HG03378 (cell line): ENCODE results near the gene LAS1L.
"Not testable (repeated sequence)": the region's sequence is repeated elsewhere in the genome, so short reads cannot be mapped to it uniquely, and the experiment has no call there.

Experiments
- ATAC-seq: cut with Tn5 transposase; IDR thresholded peaks from one replicate; pipeline ENCODE4 v1.9.1; 2021; ENCODE audit warnings: mild to moderate bottlenecking, moderate library complexity; ENCODE audit not compliant: unreplicated experiment

The LAS1L gene

DNA sequence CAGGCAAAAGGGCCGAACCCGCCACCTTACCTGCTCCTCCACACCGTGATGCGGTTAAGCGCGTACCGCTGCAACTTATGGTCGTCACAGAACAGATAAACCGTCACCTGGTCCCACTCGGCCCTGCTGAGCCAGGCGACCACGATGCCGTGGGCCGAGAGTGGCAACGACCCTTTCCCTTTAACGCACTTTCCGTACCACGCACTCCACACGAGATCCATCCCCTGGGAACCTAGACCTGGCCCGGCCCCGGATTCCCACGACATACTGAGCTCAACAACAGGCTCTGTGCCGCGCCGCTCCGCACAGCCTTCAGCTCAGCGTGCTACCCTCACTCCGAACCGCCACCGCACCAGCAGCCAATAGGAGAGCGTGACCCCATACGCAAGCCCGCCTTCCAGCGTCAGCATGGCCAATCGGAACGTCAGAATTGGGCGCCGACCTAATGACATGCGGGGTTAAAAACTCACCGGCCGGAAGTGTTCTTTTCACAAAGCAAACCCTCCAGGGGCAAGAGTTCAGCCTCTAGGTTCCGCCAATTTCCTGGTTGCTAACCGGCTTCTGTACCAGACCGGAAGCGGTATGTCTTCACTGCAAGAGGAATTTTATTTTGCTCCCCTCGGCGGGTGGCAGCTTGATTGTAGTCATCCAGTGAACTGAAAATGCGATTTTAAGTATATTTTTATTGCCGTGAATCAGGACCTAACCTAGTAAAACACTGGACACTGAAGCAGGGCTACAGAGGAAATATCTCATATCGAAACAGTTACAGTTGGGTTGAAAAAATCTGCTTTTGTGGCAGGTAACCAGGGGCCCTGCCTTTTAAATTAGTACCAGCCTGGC, at the start of gene LAS1L:
LAS1L (minus strand) TSS at position 338 of the 843 bp plus-strand sequence; CDS start at position 266, 72 bp downstream.
- ATAC-seq, result peak; percentile 100

DNA sequence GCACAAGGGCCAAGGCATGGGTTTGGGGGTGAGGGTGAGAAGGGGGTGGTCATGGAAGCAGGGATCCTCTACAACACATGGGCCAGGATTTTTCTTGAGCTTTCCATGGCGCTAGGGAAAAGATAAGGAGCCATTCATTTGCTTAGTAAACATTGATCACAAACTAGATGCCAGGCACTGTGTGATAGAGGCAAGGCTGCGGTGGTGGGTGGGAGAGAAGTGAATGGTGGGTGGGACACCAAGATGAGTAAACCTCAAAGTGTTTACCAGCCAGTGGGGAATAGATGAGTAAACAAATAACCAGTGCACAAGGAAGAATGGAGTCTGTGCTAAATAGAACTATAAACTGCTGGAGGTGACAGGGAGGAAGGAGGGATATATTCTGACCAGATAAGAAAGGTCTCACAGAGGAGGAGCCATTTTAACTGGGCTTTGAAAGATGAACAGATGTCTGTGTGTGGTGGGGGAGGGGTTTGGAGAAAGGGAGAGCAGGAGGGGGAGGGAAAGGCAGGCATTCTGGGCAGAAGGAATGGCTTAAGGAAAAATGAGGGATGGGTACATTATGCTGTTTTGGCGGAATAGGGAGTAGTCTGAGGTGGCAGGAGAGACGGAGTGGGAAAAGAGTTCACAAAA, 48.0 kb upstream of the LAS1L start:
- no peak for ATAC-seq

DNA sequence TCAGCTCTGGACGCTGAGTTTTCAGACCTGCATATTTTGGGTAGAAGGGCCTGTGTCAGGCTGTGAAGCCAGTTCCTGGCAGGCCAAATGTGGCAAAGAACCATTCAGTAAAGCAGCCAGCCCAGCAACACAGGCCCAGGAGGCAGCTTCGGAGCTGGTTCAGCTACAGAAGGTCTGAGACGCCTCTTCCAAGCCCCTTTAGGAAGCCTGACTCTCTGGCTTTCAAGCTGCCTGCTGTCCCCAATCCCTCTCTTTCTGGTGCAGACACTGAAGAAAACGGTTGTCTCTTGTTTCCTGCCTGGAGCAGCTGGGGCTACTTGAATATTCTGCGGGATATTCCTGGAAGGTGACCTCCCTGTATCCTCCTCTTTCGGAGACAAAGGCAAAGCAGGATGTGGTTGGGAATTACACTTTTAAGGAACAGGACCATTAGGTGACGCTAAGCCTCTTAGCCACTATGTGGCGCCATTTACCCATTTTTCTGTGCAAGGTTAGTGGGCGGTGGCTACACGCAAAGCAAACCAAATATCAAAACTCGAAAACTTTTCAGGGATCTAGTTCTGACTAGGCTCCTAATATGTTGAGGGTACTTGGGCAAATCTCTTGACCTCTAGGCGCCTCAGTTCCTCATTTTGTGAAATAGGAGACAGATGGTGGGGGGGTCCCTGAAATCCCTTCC, 47.2 kb upstream of the LAS1L start:
- ATAC-seq, result peak; percentile 90

DNA sequence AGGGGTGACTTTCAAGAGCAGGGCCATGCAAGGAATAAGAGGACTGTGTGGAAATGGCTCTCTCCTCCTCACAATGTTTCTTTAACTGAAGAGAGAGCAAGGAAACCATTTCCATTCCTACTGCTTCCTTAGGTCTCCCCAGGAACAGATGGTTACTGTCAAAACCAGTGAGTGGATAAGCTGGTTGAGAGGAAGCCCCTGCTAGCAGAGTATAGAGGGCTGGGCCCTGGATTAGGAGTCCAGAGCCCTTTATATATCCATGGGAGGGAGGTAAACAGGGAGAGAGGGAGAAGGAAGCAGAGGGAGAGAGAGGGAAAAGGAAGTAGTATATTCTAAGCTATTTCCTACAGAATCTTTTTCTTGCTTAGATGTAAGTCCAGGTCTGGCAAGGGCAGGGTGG, 43.8 kb upstream of the LAS1L start:
- ATAC-seq, result no peak

DNA sequence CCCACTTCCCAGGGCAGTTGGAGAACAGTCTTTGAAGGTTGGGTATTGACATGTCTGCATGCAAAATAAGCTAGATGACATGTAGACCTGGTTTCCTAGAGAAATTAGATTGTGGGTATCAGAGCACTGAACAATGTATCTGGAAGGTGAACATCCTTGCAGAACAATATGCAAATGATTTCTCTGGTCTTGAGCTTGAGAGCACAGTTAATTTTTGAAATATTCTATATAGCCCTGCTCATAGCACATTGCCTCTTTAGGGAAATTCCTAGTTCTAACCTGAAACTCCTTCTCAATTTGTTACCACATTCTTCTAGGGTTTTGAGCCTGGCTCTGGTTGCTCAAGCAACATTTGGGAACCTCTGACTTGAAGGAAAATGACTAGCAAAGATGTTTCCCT, 41.6 kb upstream of the LAS1L start:
- peak; percentile 57 for ATAC-seq

DNA sequence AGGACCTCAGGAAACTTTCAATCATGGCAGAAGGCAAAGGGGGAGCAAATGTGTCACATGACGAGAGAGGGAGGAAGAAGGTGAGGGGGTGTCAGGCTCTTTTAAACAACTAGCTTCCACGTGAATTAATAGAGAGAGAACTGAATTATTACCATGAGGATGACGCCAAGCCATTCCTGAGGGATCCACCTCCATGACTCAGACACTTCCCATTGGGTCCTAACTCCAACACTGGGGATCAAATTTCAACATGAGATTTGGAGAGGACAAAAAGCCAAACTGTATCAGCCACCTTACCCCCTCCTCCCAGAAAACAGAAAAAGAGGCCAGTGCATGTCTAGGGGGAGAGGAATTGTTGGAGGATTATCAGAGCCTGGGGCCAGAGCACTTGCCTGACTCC, 40.4 kb upstream of the LAS1L start:
- ATAC-seq, result no peak

DNA sequence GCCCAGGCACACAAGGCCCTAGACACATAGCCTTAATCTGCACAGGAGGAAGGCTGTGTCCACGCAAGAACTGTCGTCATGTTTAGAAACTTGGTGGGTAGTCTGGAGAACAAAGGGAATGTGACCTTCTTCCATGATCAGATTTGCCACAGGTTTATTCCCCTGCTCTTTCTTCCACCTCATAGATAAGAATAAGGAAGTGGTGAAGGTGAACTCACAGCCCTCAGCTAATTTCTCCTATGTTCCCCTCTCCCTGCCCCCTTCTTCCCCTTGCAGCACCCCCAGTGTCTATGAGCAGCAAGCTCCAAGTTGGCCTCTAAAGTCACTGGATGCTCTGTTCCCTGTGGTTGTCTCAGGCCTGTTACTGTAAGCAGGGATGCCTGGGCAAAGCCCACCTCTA, 39.8 kb upstream of the LAS1L start:
- ATAC-seq, result no peak

DNA sequence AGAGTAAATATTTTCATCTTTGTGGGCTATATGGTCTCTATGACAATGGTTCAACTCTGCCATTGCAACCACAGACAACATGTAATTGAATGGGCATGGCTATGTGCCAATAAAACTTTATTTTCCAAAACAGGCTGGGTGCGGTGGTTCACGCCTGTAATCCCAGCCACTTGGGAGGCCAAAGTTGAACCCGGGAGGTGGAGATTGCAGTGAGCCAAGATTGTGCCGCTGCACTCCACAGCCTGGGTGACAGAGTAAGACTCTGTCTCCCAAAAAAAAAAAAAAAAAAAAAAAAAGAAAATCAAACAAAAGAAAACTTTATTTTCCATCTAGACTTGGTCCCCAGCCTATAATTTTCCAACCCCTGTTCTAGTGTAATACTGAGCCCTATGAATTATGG, 38.4 kb upstream of the LAS1L start:
- ATAC-seq, result no peak

DNA sequence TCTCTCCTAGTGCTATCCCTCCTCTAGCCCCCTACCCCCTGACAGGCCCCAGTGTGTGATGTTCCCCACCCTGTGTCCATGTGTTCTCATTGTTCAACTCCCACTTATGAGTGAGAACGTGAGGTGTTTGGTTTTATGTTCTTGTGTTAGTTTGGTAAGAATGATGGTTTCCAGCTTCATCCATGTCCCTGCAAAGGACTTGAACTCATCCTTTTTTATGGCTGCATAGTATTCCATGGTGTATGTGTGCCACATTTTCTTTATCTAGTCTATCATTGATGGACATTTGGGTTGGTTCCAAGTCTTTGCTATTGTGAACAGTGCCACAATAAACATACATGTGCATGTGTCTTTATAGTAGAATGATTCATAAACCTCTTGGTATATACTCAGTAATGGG, 28.3 kb upstream of the LAS1L start:
- not testable (repeated sequence) for ATAC-seq

DNA sequence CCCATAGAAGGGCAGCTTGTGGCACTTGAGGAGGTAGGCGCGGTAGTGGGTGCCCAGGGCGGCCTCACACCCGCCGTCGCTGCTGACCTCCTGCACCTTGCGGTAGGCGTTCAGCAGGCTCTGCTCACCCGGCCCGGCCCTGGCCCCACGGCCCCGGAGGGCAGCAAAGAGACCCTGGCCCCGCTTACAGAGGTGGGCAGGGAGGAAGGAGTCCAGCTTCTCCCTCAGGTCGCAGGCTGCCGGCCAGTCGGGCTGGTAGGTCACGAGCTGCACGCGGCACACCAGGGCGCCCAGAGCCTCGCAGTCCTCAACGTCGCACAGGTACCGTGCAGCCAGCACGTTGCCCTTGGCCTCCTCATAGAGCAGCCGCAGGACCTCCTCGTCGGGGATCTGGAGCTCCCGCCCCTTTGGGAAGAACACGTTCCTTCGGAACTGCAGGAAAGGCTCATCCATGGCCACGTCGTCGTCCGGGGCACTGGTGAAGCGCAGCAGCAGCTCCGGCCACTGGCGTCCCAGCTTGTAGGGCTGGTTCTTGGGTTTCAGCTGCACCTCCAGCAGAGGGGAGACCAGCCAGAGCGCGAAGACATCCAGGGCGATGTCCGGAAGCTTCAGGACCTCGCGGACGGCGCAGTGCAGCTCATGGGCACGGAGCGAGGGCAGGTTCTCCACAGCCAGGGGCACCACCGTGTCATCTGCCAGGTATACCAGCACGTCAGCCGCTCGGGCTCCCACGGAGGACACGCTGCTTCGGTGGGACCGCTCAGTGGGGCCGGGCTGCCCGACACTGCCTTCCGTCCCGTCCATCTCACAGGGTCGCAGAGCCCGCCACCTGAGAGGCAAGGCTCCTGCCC, 17.1 kb upstream of the LAS1L start:
- no peak for ATAC-seq

DNA sequence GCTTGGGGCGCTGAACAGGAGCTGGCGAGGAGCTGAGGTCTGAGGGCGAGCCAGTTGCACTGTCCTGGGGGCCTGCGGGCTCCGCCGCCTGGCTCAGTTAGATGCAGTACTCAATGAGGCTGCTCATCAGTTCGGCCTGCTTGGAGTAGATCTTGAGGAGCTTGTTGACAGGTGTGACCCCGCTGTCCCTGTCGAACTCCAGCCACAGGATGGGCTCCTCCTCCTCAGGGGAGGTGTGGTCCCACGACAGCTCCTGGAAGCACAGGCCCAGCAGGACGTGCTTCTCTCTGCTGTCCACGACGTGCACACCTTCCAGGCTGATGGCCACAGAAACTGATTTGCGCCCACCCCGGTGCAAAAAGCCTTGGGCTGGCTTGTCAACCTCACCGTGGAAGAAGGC, 16.5 kb upstream of the LAS1L start:
- ATAC-seq, result no peak

DNA sequence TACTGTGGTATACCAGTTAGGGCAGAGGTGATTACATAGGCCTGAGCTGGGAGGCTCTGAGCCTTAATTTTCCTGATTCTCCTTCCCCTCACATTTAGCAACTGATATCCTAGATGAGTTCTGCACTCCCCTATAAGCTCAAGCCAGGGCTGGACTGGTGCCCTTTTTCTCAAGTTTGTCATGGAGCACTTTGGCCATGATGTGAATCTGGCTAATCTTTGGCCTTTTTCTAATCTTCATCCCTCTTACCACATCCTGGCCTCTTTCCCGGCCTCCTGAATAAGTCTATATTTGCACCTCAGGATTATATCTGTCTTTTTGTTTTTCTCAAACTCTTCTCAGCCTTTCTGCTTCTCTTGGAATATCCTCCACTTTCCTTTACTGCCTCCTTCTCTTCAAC, 10.9 kb upstream of the LAS1L start:
- ATAC-seq, result no peak

DNA sequence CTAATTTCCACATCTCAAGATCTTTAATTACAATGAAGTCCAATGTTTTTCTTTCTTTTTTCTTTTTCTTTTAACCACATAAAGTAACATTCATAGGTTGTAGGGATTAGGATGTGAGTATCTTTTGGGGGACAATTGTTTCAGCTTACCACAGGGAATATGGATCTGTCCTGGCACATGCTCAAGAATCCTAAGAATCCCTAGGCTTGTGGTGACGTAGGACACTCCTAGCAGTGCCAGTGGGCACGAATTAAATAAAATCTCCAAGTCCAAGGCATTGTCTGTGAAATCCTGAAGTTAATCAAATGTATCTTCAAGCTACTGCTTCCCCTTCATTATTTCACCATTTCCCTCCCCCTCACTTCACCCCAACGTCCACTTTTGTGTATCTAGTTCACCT, 2.6 kb upstream of the LAS1L start:
- ATAC-seq, result no peak

DNA sequence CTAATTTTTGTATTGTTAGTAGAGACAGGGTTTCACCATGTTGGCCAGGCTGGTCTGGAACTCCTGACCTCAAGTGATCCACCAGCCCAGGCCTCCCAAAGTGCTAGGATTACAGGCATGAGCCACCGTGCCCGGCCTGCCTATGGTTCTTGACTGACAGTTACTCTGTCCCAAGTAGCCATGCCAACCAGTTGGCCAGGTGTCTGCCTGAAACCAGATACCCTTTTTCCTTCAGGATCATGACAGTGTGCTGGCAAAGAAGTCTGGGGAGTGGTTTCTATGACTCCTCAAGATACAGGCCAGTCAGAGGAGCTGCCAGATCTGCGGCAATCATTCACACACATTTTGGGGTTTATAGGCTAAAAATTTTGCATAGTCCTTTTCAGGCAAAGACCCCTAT, 1.7 kb upstream of the LAS1L start:
- ATAC-seq, result no peak

DNA sequence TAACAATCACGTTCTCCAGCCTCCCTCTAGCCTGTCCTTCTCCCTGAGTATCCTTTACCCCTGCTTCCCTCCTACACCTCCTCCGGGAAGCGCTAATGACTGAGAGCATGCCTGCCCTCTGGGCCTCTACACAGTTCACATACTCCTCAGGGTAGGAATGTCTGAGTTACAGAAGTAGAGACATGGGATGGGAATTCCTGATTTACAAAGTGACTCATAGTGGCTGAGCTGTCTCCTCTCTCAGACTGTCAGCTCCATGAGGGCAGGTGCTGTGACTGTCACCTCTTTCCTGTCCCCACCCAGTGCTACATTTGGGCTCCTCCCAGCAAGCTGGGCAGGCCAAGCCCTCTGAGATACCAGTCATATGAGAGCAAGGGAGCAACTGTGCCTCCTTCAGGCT, 2.6 kb downstream of the LAS1L start:
- no peak for ATAC-seq

DNA sequence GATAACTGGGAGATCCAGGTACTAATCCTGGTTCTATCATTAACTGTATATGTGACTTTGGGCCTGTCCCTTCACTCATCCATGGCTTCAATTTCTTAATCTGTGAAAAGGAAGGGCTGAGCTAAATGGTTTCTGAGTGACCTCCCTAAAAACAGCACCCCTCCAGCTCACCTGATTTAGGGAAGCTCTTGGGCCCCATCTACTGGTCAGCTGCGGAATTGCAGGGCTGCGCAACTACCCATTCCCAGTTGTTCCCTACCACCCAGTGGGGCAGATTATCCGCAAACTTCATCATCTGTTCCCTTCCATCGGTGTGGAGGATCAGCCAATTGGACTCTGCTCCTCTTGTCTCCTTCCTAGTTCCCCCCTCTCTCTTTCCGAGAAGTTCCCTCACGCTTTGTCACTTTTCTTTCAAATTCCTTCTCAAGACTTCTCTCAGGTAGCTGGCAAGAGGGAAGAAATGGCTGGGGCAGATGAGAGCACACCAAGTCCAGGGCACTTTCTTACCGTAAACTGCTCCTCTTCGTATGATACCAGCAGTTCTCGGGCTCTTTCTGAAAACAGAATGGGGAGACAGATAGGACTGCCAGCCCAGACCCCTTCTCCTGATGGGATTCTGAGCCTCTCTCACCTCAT, 5.8 kb downstream of the LAS1L start:
- peak; percentile 83 for ATAC-seq

DNA sequence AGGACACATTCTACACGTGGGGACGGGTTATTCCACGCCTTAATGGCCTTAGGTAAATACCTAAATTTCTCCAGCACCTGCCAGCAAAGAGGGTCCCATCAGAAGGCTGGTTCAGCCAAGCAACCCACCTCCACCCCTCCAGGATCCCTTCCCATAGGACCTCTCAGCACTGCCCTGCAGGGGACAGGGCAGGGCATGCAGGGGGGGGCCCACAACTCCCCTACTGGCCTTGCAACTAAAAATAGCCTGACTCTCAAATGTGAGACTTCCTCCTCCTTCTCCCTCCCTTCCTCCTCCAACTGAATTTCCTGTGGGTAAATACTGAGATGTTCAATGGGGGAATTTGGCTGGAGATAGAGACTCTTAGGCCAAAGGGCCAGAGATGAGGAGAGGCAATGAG, 6.3 kb downstream of the LAS1L start:
- ATAC-seq, result peak; percentile 8

DNA sequence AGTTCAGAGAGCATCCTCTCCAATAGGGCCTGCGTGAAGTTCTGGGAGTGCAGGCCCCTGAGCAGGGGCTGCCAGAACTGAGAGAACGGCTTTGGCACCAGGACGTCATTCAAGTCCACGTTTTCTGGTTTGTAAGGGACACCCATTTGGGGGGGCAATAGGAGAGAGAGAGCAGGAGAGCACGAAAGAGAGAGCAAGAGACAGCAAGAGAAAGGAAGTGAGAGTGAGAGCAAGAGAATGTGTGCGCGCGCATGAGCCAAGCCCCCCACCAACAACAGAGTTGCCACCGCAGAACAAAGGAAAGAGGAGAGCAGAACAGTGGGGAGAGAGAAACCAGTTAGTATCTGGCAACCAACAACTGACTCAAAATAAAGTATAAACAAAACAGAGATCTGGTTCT, 10.4 kb downstream of the LAS1L start:
- no peak for ATAC-seq

DNA sequence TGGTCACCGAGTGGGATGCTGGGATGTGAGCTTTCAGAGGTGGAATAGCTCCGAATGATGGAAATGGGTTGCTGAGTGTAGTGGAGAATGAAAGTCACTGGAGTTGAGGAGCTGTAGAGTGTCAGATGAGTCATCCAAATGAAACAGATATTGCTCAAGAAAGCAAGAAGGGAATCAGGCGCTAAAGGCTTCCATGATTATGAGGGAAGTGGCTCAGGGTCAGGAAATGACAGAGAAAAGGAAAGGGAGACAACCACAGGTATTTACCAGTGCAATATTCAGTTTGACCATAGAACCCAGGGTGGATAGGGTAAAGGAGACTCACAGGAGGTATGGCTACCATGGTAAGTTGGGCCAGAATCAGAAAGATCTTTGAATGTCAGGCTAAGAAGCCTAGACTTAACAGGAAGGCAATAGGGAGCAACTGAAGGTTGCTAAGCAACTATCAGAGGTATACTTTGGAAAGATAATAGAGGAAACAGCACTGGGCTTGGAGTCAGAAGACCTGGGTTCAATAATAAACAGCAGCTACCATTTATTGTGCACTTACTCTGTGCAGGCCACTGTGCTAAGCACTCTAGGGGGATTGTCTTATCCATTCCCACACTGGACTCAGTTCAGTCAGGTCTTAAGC, 11.7 kb downstream of the LAS1L start:
- ATAC-seq, result no peak

DNA sequence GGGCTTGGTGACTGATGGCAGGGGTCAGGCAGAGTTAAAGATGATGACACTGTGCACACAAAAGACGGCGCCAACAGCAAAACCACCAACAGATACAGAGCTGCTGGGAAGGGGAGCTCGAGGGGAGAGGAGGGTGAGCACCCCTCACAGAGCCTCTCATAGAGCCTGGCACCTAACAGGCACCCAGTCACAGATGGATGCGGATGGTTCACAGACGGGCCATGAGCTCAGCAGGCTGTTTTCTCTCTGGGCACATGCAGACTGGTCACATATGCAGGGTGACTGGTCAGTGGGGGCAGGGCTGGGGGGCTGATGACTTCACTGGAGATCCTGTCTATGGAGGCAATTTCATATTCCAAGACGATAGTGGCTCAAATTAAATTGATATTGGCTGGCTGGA, 15.1 kb downstream of the LAS1L start:
- ATAC-seq, result not testable (repeated sequence)
